GM21723 (cell line): ENCODE results near the gene CSTPP1.

Source experiments
- ATAC-seq: cut with Tn5 transposase; IDR thresholded peaks from one replicate; pipeline ENCODE4 v1.9.1; 2021; ENCODE audit warnings: mild to moderate bottlenecking, moderate library complexity; ENCODE audit not compliant: unreplicated experiment

The CSTPP1 gene, protein sequence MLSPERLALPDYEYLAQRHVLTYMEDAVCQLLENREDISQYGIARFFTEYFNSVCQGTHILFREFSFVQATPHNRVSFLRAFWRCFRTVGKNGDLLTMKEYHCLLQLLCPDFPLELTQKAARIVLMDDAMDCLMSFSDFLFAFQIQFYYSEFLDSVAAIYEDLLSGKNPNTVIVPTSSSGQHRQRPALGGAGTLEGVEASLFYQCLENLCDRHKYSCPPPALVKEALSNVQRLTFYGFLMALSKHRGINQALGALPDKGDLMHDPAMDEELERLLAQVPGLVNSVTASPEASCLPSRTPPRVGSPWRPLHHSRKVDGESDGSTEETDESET

DNA sequence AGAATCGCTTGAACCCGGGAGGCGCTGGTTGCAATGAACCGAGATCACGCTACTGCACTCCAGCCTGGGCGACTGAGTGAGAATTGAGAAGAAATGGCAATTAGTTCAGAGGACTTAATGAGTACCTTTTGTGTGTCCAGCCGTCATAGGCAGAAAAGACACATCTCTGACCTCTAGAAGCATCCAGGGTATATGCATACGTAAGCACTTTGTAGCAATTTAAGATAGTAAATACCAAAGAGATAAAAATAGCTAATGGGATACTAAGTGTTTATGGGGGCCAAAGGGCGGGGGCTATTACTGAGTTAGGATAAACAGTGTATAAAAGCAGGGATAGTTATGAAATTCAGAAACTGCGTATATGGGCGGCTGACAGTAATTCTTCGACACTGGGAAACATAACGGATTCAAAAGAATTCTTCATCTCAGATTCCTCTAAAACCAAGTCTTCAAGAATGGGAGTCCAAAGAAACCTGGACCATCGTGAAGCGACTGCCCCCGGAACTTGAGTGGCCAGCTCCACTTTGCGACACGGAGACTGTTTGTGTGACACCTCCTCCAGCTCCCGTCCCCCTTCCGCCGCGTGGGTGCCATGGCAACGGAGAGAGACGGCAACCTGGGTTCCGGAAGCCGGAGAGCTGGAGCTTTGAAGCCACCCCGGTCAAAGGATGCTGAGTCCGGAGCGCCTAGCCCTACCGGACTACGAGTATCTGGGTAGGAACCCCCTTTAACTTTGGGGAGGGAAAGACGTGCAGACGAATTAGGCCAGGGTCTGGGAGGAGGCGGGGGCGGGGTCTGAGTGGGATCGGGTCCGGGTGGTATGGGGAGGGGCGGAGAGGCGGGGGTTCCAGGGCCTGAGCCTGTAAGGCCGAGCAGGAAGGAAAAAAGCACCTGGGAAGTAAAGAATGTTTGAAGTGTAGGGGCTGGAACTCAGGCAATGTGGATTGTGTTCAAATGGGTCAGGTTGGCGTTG is at the start of gene CSTPP1:
TSS of gene CSTPP1 (plus strand) at position 624 of the 973 bp plus-strand sequence. CDS start at position 669, 45 bp downstream.
- ATAC-seq, result no peak

- ATAC-seq, result no peak
Observed at GRCh38 chr11:46888636-46889035, 47.9 kb upstream of the CSTPP1 start.

- no peak for ATAC-seq
Observed at GRCh38 chr11:46889251-46889650, 47.3 kb upstream of the CSTPP1 start.

DNA sequence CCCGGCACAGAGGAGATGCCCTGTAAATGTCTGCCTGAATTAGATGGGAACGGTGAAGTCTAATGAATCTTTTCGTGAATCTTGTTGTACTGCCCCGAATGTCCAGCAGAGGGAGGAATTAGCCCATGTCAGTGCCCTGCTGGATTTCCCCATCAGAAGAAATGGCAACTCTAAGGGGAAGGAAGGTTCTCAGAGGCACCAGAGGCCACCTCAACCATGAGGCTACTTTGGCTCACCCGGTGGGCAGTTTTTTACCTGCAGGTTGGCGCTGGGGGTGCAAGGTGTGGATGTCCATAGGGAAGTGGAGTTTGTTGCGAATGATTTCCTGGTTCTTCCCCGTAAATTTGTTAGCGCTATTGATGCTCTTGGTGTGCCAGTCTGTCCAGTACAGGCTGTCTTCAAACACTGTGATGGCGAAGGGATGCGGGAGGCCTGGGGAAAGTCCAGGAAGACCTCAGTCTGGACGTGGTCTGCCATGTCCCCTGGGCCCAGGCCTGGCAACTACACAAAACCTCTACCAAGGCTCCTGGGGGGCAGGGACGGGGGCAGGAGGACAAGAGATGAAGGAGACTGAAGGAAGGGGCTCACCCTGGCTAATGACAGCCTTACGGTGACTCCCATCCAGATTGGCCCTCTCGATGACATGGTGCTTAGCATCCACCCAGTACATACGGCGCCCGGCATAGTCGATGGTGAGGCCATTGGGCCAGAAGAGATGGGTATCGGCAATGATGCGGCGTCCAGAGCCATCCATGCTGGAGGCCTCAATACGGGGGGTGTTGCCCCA is 46.7 kb upstream of the CSTPP1 start:
- no peak for ATAC-seq

DNA sequence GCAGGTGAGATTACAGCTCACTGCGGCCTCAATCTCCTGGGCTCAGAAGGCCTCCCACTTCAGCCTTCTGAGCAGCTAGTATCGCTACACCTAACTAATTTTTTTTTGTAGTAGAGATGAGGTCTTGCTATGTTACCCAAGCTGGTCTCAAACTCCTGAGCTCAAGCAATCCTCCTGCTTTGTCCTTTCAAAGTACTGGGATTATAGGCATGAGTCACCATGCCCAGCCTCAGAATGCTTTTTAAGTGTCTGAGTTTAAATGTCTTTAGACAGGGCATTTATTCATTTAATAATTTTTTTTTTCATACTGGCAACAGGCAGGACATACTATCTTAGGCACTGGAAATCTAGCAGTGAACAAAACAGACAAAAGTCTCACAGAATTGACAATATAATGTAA is 45.9 kb upstream of the CSTPP1 start:
- ATAC-seq, result no peak

DNA sequence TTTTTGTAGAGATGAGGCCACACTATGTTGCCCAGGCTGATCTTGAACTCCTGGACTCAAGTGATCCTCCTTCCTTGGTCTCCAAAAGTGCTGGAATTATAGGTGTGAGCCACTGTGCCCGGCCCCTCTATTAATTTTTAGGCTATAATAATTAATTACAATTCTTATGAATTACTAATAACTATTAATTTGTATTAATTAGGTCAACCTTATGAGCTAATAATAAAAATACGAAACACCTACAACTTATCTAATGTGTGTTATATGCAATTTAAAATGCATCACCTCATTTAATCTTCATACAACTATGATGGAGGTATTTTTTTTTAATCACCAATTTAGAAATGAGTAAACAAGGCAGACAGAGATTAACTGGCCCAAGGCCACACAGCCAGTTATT is 44.5 kb upstream of the CSTPP1 start:
- no peak for ATAC-seq

DNA sequence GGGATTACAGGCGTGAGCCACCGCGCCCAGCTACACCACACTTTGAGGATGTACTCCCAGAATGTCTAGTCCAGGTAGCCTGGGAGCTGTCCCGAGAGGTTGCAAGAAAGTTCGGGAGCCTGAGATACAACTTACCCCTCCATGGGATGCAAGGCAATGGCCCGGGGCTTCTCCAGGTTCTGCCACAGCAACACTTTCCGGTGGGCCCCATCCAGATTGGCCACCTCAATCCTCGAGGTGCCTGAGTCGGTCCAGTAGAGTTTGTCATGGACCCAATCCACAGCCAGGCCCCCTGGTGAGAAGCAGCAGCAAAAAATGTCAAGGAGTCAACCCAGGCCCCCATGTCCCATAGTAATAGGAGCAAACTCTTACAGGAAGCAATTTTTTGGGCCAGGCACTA is 43.7 kb upstream of the CSTPP1 start:
- no peak for ATAC-seq

DNA sequence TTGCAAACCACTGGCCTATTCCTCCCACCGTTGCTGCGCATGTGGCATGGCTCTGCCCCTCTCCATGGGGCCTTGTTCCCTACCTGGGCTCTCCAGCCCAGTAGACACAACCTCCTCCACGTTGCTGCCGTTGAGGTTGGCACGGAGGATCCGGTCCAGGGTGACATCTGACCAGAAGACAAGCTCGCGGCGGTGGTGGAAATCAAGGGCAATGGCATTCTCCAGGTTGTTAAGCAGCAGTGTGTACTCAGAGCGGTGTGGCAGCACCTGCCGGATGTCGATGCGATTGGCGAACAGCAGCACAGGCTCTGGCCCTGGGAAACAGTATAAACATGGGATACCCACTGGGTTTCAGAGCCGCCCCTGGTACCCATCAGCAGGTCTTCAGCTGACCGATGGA is 42.1 kb upstream of the CSTPP1 start:
- ATAC-seq, result no peak

DNA sequence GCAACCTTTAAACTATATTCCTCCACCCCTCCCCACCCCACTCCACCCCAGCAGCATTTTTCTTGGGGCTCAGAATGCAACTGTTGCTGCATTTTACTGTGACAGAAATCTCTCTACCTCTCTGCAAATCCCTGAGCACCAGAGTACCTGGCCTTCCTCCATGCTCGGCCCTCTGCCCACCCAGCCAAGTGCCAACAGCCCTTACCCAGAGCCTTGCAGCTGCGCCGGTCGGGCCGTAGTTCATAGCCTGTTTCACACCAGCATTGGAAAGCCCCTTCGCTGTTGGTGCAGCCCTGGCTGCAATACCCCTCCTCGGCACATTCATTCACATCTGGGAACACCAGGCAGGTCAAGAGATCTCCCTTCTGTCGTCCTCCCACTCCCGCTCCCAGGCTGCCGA is 41.6 kb upstream of the CSTPP1 start:
- ATAC-seq, result no peak

DNA sequence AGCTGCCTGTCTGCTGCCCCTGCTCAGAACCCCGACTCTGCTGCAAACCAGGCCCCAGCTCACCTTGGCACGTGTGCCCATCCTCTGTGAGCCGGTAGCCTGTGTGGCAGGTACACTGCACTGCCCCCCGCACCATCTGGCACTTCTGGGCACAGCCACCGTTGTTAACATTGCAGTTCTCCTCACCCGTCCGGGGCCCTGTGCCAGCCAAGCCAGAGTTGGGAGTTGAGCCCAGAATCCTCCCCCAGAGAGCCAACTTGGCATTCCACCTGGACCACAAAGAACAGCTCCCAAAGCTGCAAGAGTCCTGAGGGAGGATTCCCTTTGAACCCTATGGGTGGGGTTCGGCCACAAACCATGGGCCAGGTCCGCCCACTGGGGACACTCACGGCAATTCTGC is 40.7 kb upstream of the CSTPP1 start:
- no peak for ATAC-seq

- no peak for ATAC-seq
Observed at GRCh38 chr11:46896719-46897406, 39.7 kb upstream of the CSTPP1 start.

DNA sequence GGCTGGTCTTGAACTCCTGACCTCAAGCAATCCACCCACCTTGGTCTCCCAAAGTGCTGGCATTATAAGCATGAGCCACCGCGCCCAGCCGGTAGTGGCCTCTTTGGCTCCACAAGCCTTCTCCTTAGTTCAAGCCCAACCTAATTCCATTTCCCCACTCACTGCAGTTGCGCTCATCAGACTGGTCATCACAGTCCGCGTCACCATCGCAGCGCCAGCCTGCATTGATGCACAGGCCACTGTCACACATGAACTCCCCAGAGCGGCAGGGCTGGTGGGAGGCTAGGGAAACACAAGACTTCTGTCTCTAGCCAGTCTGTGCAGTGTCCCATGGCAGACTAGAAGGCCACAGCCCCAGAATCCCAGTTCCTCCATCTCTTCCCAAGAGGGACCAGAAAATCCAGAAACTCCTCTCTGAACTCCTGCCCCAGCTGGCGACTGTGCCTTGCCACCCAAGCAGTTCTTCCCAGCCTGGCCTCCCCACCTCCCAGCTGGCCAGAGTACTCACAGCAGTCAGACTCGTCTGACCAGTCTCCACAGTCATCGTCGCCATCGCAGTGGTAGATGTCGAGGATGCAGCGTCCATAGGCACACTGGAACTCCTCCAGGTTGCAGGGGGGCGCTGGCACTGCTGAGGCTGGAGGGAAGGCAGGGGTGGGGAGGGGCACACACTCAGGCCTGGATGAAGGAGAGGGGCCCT is 38.0 kb upstream of the CSTPP1 start:
- ATAC-seq, result no peak

DNA sequence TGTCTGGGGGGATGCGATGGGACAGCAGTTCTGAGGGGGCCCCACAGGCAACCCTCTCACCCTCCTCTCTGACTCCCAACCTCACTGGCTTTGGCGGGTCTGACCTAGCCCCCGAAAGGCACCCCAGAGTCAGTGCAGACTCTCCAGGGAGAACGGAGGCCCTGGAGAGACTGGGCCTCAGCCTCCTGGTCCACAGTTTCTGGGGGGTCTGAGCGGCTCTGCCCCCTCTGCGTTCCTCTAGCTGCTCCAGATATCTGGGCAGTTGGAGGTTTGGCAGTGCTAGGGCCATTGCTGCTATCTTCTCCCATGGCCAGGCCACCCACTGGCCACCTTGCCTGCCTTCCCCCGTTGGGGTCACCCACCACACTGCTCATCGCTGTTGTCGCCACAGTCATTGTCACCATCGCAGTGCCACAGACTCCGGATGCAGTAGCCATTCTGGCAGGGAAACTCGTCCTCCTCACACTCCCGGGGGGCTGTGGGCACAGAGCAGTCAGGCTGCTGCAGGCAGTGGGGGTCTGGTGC is 37.0 kb upstream of the CSTPP1 start:
- ATAC-seq, result no peak

- ATAC-seq, result no peak
Observed at GRCh38 chr11:46900091-46900746, 36.3 kb upstream of the CSTPP1 start.

DNA sequence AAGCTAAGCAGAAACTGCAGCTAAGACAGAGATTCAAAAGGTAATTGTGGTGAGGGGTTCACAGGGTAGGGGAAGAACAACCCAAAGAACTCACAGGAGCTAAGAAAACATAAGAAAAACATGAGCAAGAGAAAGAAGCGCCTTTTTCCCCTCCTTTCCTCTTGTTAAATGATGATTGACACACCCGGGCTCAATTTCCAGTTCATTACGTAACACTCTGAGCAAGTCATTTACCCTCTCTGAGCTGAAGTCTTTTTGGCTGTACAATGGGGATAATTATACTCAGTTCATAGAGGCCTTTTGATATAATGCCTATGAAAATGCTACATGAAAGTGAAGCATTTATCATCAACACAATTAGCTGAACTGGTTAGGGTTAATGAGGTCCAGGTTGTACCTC is 35.4 kb upstream of the CSTPP1 start:
- ATAC-seq, result no peak

GRCh38 chr11:46902694-46903093 is 33.9 kb upstream of the CSTPP1 start:
- ATAC-seq, result no peak

DNA sequence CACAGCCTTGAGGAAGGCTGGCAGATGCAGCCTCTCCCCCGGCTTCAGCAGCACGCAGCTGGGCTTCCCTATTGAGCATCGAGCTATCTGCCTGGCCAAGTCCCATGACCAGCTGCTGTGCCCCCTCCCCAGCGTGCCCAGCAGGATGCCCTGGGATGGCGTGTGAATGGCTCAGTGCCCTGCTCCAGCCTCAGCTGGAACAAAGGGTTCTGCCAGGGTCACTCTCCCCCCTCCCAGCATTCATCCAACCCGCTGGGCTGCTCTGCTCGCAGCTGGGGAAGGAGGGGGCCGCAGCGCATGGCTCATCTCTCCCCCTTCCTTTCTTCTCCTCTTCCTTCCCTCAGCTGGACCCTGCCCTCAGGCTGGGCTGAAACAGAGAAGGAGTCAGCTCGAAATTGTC is 32.7 kb upstream of the CSTPP1 start:
- ATAC-seq, result no peak

DNA sequence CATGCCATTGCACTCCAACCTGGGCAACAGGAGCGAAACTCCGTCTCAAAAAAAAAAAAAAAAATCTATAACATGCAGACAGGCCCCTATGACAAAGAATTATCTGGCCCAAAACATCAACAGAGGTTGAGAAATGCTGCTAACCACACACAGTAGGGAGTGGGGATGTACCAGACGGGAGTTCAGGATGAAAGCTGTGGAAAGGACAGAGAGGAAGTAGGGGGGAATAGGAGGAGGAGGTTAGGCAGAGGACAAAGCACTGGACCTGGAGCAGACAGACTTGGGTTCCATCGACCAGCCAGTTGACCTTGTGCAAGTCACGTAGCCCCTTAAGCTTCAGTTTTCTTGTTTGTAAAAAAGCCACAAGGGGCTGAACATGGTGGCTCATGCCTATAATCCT is 30.8 kb upstream of the CSTPP1 start:
- no peak for ATAC-seq

- ATAC-seq, result no peak
Observed at GRCh38 chr11:46906609-46907041, 29.9 kb upstream of the CSTPP1 start.
